Neutrophil (primary cell): ENCODE data around the gene HAVCR1.

Source experiments
- H3K27ac ChIP-seq: fragments of 200-600 bp; sonication (generic); 2 replicates; pipeline ENCODE4 v1.5.1; 2016; ENCODE audit warnings: mild to moderate bottlenecking, moderate library complexity
- H3K27me3 ChIP-seq: fragments of 200-600 bp; sonication (generic); 2 replicates; pipeline ENCODE4 v1.6.0; 2016; ENCODE audit warnings: mild to moderate bottlenecking
- H3K36me3 ChIP-seq: fragments of 200-600 bp; sonication (generic); 2 replicates; pipeline ENCODE4 v1.5.1; 2017
- H3K4me1 ChIP-seq, 2 experiments: fragments of 200-600 bp in 1 of 2; sonication (generic) in 1 of 2; 1 replicate in 1 of 2; 2 replicates in 1 of 2; pipeline versions ENCODE4 v1.5.1 to v1.6.1; 2013 to 2016; ENCODE audit warnings: low read depth in 1 of 2, low read length in 1 of 2, mild to moderate bottlenecking in 1 of 2, moderate library complexity in 1 of 2; ENCODE audit not compliant: control insufficient read depth in 1 of 2, insufficient read depth in 1 of 2
- H3K4me3 ChIP-seq, 2 experiments: fragments of 200-600 bp in 1 of 2; sonication (generic) in 1 of 2; 1 replicate in 1 of 2; 2 replicates in 1 of 2; pipeline ENCODE4 v1.5.1; 2013 to 2016; ENCODE audit warnings: low read depth in 1 of 2, low read length in 1 of 2, mild to moderate bottlenecking in 1 of 2, moderate library complexity in 1 of 2
- H3K9me3 ChIP-seq: fragments of 200-600 bp; sonication (generic); 2 replicates; pipeline ENCODE4 v1.5.1; 2016
- TF ChIP-seq, protein P1 (sequence below): fragments of 200-600 bp; sonication (generic); IDR thresholded peaks from 2 replicates; pipeline ENCODE4 v1.5.1; 2016; ENCODE audit warnings: antibody characterized with exemption

HAVCR1 gene

DNA sequence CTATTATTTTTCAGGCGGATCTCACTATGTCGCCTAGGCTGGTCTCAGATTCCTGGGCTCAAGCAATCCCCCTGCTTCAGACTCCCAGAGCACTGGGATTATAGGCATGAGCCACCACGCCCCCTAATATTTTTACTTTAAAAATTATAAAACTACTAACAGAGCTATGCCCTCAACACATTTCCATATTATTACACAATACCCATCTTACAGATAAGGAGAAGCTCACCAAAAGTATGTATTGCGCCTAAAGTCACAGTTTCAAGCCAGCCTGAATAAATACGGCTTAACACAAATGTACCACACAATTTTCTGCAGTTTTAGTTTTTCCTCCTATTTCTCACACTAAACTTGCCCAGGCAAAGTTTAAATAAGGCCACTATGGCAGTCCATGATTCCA lies 9.9 kb upstream of the HAVCR1 start:
- Histone ChIP-seq H3K36me3 (no peaks in the 10 kb centered on the region), H3K27ac (no peak overlapping the region), H3K27me3 (no peaks in the 10 kb centered on the region), H3K9me3 (no peaks in the 10 kb centered on the region), H3K4me3 (no peak overlapping the region), H3K4me1 (no peaks in the 10 kb centered on the region)
- TF ChIP-seq, protein P1, sequence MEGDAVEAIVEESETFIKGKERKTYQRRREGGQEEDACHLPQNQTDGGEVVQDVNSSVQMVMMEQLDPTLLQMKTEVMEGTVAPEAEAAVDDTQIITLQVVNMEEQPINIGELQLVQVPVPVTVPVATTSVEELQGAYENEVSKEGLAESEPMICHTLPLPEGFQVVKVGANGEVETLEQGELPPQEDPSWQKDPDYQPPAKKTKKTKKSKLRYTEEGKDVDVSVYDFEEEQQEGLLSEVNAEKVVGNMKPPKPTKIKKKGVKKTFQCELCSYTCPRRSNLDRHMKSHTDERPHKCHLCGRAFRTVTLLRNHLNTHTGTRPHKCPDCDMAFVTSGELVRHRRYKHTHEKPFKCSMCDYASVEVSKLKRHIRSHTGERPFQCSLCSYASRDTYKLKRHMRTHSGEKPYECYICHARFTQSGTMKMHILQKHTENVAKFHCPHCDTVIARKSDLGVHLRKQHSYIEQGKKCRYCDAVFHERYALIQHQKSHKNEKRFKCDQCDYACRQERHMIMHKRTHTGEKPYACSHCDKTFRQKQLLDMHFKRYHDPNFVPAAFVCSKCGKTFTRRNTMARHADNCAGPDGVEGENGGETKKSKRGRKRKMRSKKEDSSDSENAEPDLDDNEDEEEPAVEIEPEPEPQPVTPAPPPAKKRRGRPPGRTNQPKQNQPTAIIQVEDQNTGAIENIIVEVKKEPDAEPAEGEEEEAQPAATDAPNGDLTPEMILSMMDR: no peak

DNA sequence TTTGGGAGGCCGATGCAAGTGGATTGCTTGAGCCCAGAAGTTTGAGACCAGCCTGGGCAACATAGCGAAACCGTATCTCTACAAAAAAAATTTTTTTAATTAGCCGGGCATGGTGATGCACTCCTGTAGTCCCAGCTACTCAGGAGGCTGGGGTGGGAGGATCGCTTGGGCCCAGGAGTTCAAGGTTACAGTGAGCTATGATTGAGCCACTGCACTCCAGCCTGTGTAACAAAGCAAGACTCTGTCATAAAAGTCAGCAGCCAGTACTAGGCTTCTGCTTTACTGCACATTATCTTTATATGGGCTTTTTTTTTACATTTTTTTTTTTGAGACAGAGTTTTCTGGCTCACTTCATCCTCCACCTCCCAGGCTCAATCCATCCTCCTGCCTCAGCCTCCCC lies 9.4 kb upstream of the HAVCR1 start:
- H3K4me3 ChIP-seq: no peak overlapping the region
- H3K27me3 ChIP-seq: no peaks in the 10 kb centered on the region
- H3K4me1 ChIP-seq: no peaks in the 10 kb centered on the region
- TF ChIP-seq, protein P1: no peak
- no peaks in the 10 kb centered on the region for H3K9me3 ChIP-seq
- H3K27ac ChIP-seq: no peak overlapping the region
- H3K36me3 ChIP-seq: no peaks in the 10 kb centered on the region

DNA sequence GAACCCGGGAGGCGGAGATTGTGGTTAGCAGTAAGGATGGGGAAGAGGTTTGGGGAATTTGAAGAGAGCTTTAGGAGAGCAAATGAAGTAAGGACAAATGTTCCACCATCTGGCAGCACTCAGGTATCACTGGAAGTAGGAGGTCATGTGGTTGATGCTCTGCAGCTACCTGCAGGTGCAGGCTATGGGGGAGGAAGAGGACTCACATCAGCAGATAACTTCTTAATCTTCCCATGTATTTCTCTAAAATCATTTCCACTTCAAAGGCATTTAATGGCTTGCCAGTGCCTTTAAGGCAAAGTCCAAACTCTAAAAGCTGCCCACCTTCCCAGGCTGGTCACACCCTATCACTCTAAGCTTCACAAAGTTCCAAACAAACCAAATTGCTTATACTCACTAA lies 8.1 kb upstream of the HAVCR1 start:
- Histone ChIP-seq H3K4me1 (no peaks in the 10 kb centered on the region), H3K9me3 (no peaks in the 10 kb centered on the region), H3K4me3 (no peak overlapping the region), H3K27ac (no peak overlapping the region), H3K36me3 (no peaks in the 10 kb centered on the region), H3K27me3 (no peaks in the 10 kb centered on the region)
- TF ChIP-seq, protein P1: no peak

DNA sequence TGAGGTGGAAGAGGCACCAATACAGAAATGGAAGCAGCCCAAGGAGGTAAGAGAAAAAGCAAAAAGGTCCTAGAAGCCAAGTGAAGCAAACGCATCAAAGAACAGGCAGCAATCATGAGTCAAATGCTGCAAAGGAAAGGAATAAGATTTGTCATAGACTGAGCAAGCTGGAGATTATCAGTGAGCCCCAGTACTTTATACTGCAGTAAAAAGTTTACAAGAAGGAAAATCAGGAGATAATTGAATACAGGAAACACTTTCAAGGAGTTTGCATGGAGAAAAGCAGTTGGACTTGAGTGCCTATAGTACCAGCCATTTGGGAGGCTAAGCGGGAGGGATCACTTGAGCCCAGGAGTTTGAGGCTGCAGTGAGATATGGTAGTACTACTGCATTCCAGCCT lies 7.2 kb upstream of the HAVCR1 start:
- no peak overlapping the region for H3K4me3 ChIP-seq
- H3K4me1 ChIP-seq: no peaks in the 10 kb centered on the region
- H3K9me3 ChIP-seq: no peaks in the 10 kb centered on the region
- TF ChIP-seq, protein P1: no peak
- H3K36me3 ChIP-seq: no peaks in the 10 kb centered on the region
- no peaks in the 10 kb centered on the region for H3K27me3 ChIP-seq
- no peak overlapping the region for H3K27ac ChIP-seq

DNA sequence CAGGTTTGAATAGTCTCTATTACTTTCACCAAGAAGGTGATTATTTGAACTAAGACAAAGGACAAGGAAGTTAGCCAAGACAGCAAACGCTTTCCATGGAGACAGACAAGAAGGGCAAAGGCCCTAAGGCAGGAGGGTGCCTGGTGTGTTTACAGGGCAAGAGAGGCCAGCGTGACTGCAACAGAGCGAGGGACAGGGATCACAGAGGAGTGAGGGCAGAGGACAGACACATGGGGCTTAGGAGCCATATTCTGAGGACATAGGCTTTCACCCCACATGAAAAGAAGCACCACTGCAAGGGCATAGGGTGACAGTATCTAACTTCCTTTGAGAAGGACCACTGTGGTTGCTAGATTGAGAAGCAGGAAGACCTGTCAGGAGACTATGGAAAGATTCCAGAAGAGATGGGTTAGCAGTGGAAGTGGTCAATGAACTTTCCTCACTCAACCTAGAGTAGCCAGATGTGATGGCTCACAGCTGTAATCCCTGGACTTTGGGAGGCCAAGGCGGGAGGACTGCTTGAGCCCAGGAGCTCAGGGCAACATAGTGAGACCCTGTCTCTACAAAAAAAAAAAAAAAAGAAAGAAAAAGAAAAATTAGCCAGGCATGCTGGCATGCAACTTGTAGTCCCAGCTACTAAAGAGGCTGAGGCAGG lies 5.0 kb upstream of the HAVCR1 start:
- no peaks in the 10 kb centered on the region for H3K9me3 ChIP-seq
- no peaks in the 10 kb centered on the region for H3K4me1 ChIP-seq
- no peak overlapping the region for H3K27ac ChIP-seq
- H3K27me3 ChIP-seq: no peaks in the 10 kb centered on the region
- H3K36me3 ChIP-seq: no peaks in the 10 kb centered on the region
- TF ChIP-seq, protein P1: no peak
- no peak overlapping the region for H3K4me3 ChIP-seq

DNA sequence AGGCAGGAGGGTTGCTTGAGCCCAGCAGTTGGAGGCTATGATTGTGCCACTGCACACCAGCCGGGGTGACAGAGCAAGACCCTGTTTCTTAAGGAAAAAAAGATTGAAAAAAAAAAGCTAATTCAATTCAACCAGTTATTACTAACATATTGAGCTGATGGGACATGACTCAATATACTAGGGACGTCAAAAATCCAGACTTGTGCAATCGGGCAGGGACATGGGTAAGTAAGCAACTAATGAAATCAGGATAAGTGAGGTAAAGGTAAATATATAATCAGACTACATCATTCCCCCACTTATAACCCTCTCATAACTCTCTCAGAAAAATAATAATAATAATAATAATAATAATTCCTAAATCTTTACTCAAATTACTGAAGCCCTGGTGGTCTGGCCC lies 975 bp upstream of the HAVCR1 start:
- Histone ChIP-seq H3K9me3 (no peaks in the 10 kb centered on the region), H3K4me3 (no peak overlapping the region), H3K4me1 (no peaks in the 10 kb centered on the region), H3K27ac (no peak overlapping the region), H3K36me3 (no peaks in the 10 kb centered on the region), H3K27me3 (no peaks in the 10 kb centered on the region)
- TF ChIP-seq, protein P1: no peak
